Fibroblast of skin of left quadriceps (primary cell): ENCODE measurements around the gene CYBC1.
A peak's percentile ranks its signal among the peaks of the same experiment; 100 is the strongest.

Experiments
- DNase-seq, 2 experiments: peaks; one replicate each; pipeline ENCODE4 v3.0.0-alpha.2; 2013; ENCODE audit warnings: low read depth in 2 of 2

Gene CYBC1

DNA sequence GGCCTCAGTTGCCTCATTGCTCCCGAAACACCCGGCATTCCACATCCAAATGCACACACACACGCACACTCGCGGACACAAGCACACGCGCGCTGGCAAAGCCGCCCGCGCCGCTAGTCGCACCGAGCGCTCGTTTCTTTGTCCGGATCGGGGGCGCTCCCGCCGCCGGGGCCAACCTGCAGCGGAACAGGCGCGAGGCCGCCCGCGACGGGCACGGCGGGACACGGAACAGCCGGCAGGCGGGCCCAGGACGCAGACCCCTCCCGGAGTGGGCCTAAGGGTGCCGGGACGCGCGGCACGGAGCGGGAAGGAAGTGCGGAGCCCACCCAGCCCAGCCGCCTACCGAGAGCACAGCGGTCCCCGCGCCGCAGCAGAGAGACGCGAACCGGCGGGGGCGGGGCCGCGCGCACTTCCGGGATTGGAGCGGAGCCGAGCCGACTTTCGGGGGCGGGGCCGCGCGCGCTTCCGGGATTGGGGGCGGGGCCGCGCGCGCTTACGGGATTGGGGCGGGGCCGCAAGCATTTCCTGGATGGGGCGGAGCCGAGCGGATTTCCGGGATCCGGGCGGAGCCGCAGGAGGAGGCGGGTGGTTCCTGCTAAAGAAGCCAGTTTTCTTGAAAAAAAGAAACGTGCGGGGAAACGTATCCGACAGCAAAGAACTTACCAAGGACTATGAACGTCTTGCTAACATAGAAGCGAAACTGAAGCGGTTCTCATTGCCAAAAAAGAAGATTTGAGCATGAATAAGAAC lies at the start of gene CYBC1:
Gene CYBC1 (minus strand): TSS at position 396 of the 750 bp plus-strand sequence. CDS start 1,498 bp downstream, outside the sequence.
- peak; percentile 89 to 90 for DNase-seq

DNA sequence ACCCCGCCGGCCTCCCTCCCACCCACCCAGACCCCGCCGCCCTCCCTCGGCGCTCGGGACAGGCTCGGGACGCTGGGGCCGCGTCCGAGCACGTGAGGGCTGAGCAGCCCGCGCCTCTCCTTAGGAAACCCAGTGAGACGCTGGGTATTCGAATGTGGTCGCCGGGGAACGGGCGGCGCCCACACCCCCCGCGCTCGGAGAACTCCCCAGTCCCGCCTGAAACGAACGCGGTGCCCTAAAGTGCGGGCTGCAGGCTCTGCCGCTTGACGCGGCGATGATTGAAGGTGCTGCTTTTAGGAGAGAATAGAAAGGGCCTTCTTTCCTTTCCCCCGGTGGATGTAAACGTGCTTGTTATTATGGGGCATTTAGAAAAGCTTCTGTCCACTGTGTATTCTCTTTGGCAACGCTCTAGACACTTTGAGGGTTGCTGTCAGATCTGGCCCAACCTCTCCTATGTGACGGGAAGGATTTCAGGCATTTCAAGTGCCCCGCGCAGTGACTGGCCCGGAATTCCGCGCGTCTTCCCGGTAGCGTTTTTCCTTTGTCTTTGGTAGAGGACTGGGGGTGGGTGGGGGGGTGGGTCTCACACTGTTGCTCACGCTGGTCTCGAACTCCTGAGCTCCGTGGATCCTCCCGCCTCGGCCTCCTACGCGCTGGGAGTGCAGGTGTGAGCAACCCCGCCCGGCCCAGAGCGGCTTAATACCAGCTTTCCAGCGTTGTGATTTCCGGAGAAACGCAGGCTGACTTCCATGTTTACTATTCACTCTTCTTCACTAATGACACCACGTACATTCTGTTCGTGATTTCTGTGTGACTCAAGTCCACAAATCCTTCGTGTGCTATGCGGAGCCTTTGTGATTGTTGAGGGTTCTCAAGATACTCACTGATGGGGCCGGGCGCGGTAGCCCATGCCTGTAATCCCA lies 47.2 kb upstream of the CYBC1 start:
- DNase-seq, result peak in 1 of 2 experiments; percentile 25

DNA sequence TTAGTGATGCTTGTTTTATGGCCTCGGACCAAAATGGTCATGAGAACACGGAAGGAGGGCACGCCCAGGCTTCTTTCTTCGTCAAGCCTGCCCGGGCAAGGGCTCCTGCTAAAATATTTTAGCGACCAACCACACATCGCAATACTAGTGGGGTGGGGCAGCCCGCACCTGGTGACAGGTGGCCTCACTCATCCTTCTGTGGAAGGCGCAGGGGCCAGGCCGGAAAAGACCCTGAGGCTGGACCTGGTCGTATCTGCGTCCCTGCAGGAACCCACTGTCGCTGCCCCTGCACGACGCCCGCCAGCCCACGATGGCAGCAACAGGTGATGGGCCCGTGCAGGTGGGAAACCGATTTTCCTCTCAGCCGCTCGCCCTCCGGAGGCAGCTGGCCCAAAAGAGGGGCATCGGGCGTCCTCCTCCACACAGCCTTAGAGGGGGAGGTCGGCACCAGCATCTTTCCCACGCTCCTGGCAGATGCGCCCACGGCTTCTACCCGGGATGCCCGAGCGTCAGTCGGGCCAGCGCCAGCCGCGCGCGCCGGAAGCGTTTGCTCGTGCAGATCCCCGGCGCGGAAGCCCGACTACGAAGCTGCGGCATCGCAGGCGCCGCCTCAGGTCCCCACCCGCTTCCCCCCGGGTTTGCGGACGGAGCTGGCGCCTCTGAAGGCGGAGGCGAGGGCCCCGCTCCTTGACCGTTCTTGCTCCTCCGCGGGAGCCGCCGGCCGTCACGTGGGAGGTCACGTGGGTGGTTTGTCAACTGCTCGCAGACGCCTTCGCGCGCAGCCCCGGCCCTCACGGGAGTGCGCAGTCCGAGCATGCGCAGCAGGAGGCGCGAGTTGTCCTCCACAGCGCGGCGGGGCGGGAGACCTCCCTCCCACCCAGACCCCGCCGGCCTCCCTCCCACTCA lies 46.2 kb upstream of the CYBC1 start:
- peak; percentile 79 to 81 for DNase-seq

DNA sequence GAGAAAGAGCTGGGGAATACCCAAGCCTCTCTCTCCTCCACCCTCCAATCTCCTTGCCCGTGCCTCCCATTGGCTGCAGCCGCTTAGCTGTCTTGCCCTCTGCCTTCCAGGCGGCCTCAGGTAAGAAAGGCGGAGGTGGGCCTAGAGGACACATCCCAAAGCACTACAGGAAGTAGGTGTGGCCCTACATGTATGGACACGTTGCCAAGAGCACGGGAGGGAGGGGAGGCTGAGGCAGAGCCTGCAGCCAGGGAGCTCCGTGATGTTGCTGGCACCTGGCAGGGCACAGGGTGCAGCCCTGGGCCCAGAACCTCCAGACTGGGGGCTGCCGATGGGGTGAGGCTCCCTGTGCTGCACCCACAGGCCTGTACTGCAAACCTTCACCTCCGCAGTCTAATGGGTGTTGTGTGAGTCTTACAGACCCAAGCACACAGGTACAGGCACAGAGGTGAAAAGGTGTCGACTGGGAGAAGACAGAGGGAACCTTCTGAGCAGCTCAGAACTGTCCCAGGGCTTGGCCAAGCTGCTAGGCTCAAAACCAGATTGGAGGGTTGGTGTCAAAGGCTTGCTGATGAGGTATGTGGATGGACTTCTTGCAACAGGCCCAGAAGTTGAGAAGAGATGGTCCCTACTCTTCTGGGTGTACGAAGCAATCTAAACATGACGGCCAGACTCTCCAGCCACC lies 45.4 kb upstream of the CYBC1 start:
- no peak for DNase-seq

DNA sequence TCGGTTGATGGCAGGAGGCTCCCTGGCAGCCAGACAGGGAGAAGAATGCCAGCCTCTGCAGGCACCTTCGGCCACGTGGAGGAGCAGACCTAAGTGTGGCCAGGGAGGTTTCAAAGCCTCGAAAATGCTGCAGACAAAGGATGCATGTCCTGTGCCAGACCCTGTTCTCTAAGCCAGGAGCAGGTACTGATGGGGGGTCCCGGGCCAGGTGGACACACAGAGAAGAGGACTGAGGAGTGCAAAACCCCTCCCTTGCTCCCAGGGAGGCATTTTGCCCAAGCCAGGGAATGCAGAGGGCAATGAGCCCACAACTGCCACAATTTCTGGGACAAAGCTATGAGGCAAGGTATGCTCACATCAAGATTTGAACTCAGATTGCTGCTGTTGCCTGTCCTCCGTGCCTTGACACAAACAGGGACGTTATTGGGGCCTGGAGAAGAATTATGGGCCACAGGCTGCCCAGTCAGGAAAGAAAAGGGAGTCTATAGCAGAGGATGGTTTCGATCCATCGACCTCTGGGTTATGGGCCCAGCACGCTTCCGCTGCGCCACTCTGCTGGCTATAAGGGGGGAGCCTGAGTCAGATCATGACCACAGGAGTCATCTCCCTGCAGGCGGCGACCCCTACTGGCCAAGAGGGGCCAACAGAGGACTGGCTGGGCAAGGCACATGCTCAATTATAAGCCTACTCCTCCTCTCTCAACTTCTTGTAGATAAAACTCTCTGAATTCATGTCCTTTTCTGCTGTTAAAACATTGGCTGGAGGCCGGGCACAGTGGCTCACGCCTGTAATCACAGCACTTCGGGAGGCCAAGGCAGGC lies 43.9 kb upstream of the CYBC1 start:
- peak; percentile 91 to 92 for DNase-seq

DNA sequence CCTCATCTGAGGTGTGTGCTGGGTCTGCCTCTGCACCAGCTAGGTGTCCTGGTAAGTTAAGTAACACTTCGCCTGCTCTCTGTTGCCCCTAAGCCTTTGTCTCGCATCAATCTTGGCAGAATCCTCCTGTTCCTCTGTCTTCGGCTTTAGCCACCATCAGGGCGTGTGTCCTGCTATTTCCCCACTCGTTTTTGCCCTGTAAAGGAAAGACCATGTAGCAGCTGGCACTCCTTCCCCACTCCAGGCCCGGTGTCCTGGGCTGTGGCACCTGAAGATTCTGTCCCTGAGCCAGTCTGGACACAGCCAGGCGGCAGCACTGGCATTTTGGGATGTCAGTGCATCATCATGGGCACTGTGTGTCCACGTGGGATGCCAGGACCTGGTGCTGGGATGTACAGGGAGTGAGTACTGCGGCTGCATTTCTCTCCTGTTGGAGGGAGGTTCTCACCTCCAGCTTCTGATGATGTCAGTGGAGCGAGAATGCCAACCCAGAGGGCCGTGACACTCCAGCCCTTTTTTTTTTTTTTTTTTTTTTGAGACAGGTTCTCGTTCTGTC lies 42.8 kb upstream of the CYBC1 start:
- no peak for DNase-seq

DNA sequence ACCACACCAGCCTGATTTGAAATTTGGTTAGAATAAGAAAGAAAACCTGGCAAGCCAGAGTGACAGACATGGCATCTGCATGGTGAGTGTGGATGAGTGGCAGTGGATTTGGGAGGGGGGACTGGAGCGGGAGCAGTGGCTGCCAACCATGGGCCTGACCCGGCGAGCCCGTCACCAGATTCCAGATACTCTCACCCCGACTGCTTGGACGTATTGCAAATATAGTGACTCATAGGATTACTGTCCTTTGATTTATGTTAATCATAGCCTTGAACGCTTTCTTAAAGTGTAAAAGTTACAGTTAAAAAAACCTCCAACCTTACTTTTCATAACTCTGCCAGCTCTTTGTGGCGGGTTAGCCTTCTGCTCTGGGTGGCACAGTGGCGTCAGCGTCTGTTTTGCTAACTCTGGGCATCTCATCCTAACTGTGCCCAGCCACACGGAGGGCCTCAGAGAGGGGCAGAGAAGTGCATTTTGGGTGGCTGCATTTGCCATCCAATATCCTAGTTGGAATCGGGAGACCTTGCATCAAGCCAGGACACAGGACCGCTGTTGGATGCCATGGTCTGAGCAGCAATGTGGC lies 42.2 kb upstream of the CYBC1 start:
- no peak for DNase-seq

DNA sequence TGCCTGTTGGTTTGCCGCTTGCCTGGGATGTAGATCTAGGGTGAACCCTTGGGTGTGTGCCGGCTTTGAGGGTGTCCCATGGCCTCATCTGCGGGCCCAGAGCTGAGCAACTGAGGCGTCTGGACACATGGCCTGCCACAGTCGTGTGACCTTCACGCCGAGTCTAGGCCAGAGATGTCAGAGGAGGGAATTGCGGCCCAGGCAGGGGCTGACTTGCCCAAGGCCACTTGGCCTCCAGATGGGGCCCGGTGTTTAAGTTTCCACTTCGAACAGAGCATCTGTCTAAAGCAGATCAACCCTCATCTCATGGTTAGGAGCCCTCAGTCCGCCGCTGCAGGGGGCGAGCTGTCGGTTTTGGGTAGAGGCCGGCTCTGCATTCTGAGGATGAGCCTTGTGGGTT lies 41.0 kb upstream of the CYBC1 start:
- DNase-seq, result no peak

DNA sequence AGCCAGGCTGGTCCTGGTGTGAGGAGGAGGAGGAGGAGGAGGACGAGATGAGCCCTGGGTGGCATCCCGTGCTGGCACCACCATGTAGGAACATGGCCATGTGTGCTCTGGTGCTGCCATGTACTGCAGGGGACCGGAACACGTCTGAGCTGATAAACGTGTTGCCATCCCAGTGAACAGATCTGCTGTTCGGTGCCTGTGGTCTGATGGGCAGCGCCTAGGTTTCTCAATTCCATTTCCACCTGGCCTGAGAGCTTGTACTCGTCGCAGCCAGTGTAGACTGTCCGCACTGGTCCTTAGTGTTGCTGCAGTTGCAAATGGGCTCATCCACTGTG lies 40.6 kb upstream of the CYBC1 start:
- no peak for DNase-seq

DNA sequence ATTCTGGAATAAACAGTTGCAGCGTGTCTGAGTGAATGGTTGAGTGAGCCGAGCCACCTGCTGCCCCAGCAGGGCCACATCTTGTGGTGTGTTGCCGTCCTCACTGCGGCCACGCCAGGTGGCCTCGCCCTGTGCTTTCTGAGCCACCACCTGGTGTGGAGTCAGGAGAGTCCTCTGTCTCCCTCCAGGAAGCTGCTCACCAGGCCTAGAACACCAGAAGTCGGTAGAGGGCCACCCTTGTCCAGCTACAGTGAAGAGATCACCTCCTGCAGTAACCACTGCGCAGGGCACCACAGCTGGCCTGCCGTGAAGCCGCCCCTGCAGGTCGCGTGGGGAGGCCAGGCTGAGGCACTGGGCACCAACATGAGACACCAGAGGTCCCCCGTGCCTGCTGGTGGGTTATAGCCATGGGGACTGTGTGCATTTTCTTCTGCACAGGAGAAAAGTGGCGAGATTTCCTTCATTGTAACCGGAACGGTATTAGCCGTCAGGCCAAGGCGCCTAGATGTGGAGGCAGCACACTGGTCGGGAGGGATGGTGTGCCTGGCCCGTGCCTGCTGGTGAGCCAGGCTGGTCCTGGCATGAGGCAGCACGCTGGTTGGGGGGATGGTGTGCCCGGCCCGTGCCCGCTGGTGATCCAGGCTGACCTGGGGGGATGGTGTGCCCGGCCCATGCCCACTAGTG lies 40.1 kb upstream of the CYBC1 start:
- no peak for DNase-seq

DNA sequence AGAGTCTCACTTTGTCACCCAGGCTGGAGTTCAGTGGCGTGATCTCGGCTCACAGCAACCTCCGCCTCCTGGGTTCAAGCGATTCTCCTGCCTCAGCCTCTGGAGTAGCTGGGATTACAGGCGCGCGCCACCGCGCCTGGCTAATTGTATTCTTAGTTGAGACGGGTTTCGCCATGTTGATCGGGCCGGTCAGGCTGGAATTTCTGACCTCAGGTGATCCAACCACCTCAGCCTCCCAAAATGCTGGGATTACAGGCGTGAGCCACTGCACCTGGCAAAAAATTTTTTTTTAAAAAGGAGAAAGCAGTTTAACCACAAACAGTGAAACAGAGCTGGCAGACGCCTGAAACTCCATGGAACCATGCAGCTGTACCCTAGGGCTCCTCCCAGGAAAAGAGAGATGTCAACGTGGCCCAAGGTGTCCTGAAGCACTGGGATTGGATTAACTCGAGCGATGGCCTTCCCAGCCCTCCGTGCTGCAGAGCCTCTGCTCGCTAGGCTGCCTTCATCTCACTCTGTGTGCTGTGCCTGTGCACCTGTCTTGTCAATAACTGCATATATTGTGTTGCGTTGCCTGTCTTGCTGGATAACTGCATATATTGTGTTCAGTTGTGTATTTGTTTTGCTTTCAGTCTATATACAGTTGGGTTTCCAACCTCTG lies 39.4 kb upstream of the CYBC1 start:
- no peak for DNase-seq

DNA sequence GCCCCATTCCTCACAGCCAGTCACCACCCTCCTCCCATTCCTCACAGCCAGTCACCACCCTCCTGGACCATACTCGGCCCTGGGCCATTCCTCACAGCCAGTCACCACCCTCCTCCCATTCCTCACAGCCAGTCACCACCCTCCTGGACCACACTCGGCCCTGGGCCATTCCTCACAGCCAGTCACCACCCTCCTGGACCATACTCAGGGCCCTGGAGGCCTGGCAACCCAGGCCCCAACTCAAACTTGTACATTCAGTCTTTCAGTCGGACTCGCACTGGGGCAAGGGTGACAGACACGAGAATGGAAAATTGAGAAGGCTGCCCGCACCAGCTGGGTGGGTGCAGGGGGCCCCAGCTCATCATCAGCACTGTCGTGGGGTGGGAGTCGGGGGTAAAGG lies 38.6 kb upstream of the CYBC1 start:
- no peak for DNase-seq

DNA sequence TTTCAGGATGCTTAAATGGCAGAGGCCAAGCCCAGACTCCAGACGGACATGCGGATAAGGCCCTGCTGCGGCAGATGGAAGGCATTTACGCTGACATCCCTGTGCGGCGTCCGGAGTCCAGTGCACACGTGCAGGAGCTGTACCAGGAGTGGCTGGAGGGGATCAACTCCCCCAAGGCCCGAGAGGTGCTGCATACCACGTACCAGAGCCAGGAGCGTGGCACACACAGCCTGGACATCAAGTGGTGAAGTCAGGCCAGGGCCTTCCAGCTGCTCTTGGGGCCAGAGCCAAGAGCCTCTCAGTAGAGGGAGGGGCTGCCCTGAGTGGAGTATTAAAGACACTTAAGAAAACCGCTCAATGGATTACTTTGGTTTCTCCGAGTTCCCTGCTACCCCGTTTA lies 37.4 kb upstream of the CYBC1 start:
- DNase-seq, result no peak

DNA sequence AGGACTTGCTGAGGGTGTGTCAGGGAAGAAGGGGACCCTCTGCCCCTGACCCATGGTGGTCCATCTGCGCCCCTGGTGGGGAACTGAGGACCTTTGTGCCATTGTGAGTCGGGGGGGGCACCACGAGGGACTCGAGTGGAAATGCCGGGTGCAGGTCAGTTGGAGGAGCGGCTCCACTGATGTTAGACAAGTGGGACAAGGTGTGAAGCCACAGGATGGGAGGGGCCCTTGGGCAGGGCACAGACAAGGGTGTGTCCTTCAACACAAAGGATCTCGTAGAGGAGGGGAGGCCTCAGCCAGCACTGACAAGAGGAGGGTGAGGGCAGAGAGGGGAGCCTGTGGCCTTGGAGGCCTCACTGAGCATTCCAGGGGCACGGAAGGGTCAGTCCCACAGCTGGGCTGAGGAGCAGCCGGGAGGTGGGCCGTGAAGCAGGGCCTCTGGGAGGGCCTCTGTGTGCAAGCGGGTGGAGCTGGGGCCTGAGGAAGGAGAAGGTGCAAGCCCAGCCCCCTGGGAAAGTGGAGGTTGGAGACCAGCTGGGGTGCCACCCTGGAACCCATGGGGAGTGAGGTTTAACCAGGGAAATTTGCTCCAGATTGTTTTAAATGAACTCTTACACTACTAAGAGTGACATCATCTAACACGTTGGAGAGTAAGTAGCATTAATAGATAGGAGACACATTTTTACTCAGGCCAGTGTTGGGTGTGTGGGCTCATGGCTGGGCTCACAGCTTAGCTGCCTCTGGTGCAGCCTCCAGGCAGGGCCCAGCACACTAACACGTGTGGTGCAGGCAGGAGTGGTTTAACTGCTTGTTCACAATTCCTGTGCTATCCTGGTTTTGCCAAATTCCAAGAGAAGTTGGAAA lies 35.9 kb upstream of the CYBC1 start:
- DNase-seq, result no peak

DNA sequence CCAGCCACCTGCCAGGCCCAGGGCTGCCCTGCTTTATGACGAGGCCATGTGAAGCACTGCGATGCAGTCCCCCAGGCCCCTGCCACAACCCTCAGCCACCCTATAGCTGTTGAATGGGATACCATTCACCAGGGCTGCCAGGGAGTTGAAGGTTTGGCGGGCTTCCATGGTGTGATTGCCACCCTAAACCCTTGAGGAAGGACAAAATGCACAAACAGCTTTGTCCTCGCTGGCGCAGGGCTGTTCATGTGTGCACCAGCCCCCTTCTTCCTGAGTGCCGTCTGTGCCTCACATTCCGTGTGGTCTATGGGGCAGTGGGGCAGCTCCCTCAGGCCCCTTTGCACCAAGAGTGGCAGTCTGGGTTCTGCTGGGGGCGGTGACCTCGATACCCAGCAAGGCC lies 33.3 kb upstream of the CYBC1 start:
- no peak for DNase-seq

DNA sequence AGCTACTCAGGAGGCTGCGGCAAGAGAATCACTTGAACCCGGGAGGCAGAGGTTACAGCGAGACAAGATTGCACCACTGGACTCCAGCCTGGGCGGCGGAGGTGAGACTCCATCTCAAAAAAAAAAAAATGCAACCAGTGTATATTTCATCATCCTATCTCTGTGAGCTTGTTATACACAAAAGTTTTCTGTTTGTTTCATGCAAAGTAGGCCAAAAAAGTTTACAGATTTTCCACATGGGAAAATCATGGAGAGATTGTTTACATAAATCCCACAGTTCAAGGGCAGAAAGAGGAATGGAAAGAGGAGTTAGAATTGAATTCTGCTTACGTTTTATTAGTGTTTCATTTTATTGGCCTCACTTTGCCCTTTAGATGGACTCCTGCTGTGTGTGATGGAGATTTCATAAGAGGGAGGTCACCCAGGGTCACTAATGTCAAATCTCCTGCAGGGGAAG lies 32.7 kb upstream of the CYBC1 start:
- DNase-seq, result no peak

DNA sequence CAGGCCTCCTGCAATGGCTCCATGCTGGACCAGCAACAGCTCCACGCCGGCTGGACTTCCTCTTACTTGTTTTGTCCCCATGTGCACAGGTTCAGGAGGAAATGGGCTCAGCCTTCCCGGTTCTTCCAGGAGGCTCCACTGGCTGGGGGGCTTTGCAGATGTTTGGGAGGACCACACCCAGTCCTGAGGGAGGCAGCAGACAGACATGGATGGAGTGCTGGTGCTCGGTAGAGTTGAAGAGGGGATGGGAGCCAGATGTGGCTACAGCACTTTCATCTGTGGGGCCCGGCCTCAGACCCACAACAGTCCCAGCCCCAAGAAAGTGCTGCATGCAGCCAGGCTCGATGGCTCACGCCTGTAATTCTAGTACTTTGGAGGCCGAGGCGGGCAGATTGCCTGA lies 29.8 kb upstream of the CYBC1 start:
- no peak for DNase-seq

DNA sequence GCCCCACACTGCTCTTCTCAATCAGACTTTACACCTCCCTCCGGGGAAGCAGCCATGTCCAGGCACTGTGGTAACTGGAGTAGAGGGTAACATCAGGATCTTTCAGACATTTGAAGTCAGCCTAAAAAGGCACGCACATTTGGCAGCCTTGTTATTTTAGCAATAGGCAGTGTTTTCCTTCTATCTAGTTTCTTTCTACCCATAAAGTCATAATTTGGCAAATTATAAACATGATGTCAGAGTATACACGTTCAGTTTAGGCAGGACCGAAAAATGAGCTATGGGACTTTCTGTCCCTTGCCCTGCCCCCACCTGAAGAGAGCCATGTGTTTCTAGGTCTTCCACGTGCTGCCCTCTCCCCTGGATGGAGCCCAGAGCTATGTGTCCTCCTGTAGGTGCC lies 29.1 kb upstream of the CYBC1 start:
- no peak for DNase-seq
